Rectal smooth muscle tissue (tissue), 1 donor: ENCODE data around the gene SLC34A3.

Experiments used
- H3K27ac ChIP-seq: one replicate; pipeline ENCODE4 v1.7.0; 2013; ENCODE audit warnings: low read depth, low read length, inconsistent platforms
- H3K27me3 ChIP-seq: one replicate; pipeline ENCODE4 v1.7.0; 2013; ENCODE audit warnings: low read length; ENCODE audit not compliant: control insufficient read depth, insufficient read depth
- H3K36me3 ChIP-seq: one replicate; pipeline ENCODE4 v1.7.0; 2013; ENCODE audit warnings: low read length; ENCODE audit not compliant: control insufficient read depth, insufficient read depth
- H3K4me1 ChIP-seq: one replicate; pipeline ENCODE4 v1.7.0; 2013; ENCODE audit warnings: low read length; ENCODE audit not compliant: control insufficient read depth, insufficient read depth
- H3K4me3 ChIP-seq: one replicate; pipeline ENCODE4 v1.7.0; 2013; ENCODE audit warnings: low read length
- H3K9ac ChIP-seq: one replicate; pipeline ENCODE4 v1.7.0; 2013; ENCODE audit warnings: low read length

The SLC34A3 gene

DNA sequence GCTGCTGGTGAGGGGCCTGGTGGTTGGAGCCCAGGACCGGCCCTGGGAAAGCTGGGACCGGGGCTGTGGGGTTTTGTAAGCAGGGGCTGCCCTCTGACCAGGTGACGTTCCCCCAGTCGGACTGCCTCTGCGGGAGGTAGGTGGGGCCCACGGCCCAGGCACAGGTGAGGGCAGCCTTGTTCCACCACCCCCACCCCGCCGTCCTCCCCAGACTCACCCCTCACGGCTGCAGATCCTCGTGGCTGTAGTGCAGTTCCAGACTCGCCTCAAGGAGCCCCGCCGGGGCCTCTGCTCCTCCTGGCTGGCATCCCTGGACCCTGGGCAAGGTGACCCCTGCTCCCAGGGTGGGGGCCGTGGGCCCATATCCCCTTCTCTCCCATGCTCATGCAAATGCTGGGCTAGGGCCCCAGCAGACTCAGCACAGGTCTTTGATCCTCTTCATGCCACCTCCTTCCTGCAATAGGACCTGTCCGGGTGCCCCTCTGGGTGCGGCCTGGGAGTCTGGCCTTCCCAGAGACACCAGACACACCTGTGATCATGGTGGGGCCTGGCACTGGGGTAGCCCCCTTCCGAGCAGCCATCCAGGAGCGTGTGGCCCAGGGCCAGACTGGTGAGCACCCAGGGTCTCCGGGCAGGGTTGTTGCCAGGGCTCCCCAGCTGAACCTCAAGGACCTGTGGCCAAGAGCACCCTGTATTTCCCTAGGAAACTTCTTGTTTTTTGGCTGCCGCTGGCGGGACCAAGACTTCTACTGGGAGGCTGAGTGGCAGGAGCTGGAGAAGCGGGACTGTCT, 15.3 kb upstream of the SLC34A3 start:
- H3K9ac ChIP-seq = no peak overlapping the region
- no peaks in the 10 kb centered on the region for H3K4me1 ChIP-seq
- no peaks in the 10 kb centered on the region for H3K27me3 ChIP-seq
- no peak overlapping the region for H3K4me3 ChIP-seq
- H3K27ac ChIP-seq = no peak overlapping the region
- H3K36me3 ChIP-seq = peaks cover 2% of the 10 kb centered on the region

DNA sequence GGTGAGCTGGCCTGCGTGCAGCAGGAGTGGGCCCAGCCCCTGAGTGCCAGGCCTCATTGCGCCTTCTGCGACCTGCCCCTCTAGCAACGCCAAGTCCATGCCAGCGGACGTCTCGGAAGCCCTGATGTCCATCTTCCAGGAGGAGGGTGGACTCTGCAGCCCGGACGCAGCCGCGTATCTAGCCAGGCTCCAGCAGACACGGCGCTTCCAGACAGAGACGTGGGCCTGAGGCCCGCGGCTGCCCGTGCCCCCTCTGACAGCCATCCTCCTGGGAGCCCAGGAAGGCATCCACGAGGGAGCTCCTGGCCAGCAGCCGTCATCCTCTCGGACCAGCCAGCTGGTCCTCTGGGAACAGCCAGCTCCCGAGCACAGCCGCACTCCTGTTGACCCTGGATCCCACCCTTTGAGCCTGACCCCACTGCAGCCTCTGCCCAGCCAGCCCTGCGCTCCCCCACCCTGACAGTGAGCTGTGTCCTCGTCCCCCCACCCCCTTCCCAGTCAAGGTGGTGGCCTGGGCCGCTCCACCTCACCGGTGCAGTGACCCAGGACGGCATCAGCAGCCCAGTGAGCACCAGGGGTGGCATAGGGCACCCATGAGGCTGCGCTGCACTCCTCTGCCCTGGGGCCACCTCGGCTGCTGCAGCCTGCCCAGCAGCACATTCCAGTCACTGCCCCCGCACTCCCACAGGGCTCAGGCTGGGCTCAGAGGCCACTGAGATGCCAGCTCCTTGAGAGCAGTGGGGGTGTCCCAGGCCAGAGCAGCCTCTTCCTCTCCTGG, 14.3 kb upstream of the SLC34A3 start:
- H3K27me3 ChIP-seq = no peaks in the 10 kb centered on the region
- H3K36me3 ChIP-seq = peaks cover 2% of the 10 kb centered on the region
- H3K4me1 ChIP-seq = no peaks in the 10 kb centered on the region
- H3K9ac ChIP-seq = no peak overlapping the region
- no peak overlapping the region for H3K27ac ChIP-seq
- H3K4me3 ChIP-seq = no peak overlapping the region

DNA sequence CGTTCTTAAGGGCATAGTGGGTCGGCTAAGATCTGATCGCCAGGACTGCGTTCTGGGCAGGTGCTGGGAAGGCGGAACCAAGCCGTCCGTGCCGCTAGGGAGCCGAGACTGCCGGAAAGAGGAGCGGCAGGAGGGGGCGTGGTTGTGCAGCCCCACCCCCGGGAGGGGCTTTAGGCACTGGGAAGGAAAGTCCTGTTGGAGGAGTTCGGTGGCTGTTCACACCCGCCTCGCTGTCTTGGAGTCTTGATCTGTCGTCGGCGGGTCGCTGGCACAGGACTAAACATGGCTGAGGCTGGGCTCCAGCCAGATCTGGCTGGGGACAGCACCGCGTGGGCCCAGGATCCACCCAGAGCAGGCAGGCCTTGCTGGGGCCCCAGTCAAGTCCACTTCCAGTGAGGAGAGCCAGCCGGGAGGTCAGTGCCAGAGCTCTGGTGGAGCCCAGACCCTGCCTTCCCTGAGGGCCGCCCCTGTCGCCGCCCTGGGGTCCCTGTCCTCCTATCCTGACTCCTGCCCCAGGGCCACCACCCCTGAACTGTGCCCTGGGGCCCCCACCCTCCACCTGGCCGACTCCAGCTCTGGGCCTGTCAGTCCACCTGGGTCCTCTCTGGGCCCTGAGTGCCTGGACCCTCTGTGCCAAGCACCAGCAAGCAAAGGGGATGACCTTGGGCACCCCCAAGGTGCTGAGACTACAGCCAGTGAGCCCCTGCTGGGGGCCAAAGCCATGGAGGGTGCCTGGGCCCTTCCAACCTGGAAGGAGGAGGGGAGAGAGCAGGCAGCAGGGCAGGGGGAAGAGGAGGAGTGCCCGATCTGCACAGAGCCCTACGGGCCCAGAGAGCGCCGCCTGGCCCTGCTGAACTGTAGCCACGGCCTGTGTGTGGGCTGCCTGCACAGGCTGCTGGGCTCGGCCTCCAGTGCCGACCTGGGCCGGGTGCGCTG, 13.2 kb upstream of the SLC34A3 start:
- Histone ChIP-seq H3K9ac (peak overlapping the region; percentile 30), H3K27ac (no peak overlapping the region), H3K27me3 (no peaks in the 10 kb centered on the region), H3K36me3 (peaks cover 2% of the 10 kb centered on the region), H3K4me1 (no peaks in the 10 kb centered on the region), H3K4me3 (peak overlapping the region; percentile 48)

DNA sequence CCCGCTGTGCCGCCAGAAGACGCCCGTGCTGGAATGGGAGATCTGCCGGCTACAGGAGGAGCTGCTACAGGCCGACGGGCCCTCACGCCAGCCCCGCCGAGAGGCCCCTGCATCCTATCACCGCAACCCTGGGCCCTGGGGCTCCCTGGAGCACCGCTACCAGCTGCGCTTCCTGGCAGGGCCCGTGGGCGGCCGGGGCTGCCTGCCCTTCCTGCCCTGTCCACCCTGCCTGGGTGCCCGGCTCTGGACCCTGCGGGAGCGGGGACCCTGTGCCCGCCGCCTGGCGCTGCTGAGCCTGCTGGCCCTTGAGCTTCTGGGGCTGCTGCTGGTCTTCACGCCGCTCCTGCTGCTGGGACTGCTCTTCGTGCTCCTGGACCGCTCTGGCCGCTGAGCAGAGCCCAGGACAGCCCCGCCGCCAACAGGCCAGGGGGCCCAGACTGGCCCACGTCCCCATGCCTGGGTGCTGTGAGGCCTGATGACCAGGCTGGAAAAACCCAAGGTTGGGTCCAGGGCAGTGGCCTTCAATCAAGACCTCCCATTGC, 12.4 kb upstream of the SLC34A3 start:
- H3K4me1 ChIP-seq = peaks cover 6% of the 10 kb centered on the region
- H3K4me3 ChIP-seq = peak overlapping the region; percentile 48
- no peak overlapping the region for H3K9ac ChIP-seq
- H3K27me3 ChIP-seq = no peaks in the 10 kb centered on the region
- H3K27ac ChIP-seq = no peak overlapping the region
- peaks cover 2% of the 10 kb centered on the region for H3K36me3 ChIP-seq

DNA sequence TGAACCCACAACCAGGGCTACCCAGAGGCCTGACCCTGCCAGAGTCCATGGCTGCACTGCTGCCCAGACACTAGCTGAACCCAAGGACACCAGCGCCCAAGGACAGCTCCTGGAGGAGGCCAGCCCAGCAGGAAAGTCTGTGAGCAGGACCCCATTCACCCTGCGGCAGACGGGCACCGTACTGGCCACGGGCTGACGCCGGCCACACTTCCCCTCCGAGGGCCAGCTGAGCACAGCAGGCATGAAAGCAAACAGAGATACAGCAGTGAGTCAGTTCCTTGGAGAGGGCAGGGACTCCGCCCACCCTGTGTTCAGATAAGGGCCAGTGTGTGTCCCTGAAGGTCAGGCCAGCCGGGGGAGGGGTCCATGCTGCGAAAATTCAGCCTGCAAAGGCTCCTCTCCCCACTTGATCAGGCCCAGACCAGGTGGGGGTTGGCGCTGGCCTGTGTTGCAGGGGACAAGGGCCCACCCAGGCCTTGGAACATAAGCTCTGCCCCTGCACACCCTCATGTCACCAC, 11.9 kb upstream of the SLC34A3 start:
- Histone ChIP-seq H3K4me1 (peaks cover 6% of the 10 kb centered on the region), H3K36me3 (peaks cover 2% of the 10 kb centered on the region), H3K27ac (no peak overlapping the region), H3K27me3 (no peaks in the 10 kb centered on the region), H3K4me3 (no peak overlapping the region), H3K9ac (no peak overlapping the region)

DNA sequence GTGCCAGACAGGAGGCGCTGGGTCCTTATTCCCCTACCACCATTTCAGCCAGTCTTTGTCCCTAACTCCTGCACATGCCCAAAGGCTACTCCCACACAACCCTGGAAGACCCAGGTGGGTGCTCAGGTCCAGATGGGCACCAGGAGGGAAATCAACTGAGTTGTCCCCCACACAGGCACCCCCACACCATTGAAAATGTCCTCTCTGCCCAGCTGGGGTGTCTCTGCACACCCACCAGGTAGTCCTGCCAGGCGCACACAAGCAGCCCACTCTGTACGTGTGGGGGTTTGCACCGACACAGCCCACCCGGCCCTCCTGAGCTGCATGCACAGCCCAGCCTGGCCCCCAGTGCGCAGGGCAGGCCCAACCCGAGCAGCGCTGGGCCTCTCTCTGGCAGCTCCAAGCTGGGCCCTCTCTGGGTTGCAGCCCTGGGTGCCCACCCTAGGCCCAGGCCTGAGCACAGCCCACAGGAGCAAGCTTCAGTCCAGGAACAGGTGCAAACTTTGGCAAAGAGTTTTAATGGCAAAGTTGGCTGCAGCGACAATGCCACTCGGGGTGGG, 10.9 kb upstream of the SLC34A3 start:
- Histone ChIP-seq H3K4me1 (peaks cover 8% of the 10 kb centered on the region), H3K9ac (no peak overlapping the region), H3K36me3 (peaks cover 2% of the 10 kb centered on the region), H3K27ac (no peak overlapping the region), H3K4me3 (no peak overlapping the region), H3K27me3 (no peaks in the 10 kb centered on the region)

DNA sequence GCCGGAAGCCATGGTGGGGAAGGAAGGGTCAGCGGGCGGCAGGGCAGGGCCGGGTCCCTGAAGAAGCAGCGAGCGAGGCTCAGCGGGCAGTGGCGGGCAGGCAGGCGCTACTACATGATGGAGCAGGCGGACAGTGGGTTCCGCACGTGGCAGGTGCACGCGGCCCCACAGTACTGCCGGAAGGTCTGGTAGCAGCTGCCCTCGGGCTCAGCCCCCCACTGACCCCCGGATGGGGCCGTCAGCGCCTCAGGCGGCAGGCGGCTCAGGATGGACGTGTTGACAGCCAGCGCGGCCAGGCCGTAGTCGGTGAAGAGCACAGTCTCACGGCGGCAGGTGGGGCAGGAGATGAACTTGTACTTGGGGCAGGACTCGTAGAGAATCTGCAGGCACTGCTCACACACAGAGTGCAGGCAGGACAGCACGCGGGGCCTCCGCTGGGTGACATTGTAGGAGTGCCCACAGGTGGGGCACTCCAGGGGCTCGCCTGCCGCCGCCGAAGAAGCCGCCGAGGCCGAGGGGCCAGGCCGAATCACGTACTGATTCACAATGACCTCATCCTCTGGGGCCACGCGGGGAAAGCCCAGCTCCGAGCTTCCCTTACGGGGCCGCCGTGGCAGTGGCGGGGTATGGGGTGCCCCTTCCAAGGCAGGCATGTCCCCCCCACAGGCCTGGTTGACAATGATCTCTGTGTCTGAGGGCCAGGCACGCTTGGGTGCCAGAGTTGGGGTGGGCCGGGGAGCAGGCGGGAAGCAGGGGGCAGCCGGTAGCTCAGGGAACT, 10.2 kb upstream of the SLC34A3 start:
- Histone ChIP-seq H3K4me3 (no peak overlapping the region), H3K27ac (no peak overlapping the region), H3K27me3 (no peaks in the 10 kb centered on the region), H3K9ac (no peak overlapping the region), H3K4me1 (peaks cover 8% of the 10 kb centered on the region), H3K36me3 (peaks cover 2% of the 10 kb centered on the region)

DNA sequence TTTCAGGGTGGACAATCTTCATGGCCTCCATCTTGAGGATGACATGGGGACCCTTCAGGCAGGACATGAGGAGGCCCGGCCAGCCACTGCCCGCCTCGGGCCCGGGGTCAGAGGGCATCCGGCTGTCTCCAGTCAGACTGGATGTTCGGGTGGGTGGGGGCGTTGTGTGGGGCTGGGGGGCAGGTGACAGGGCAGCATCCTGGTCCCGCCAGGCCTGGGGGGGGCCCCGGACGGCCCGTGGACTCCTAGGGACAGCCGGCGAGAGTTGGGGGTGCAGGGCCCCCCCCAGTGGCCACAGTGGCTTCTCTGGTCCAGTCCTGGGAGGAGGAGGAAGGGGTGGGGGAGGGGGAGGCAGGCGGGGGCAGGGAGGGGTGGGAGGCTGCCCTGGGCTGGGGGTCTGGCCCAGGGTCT, 9.6 kb upstream of the SLC34A3 start:
- Histone ChIP-seq H3K27ac (no peak overlapping the region), H3K27me3 (no peaks in the 10 kb centered on the region), H3K4me3 (no peak overlapping the region), H3K9ac (no peak overlapping the region), H3K36me3 (peaks cover 1% of the 10 kb centered on the region), H3K4me1 (peaks cover 8% of the 10 kb centered on the region)

DNA sequence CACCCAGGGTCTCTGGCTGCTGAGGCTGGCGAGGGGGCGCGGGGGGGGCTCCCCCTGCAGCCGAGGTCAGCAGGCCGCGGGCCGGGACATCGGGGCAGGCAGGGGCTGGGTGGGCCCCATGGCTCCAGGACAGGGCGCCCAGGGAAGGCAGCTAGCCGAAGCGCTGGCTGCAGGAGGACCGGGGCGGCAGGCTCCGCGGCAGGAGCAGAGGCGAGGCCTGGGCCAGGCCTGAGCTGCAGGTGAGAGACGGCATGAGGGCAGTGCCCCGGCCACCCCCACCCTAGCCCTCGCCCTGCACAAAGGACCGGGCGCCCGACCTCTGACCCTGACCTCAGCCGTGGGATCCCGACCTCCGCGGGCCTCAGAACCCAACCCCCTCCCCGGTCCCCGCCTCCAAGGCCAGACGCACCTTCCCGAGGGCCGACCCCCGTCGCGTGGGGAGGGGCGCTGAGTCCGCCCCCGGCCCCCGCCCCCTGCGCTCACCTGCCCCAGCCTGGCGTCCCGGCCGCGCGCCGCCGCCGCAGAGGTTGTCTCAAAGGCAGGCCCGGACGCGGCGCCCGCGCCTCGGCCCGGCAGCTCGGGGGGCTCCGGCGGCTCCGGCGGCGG, 9.1 kb upstream of the SLC34A3 start:
- H3K4me3 ChIP-seq = peak overlapping the region; percentile 13
- H3K27me3 ChIP-seq = no peaks in the 10 kb centered on the region
- H3K9ac ChIP-seq = no peak overlapping the region
- H3K27ac ChIP-seq = no peak overlapping the region
- H3K36me3 ChIP-seq = no peaks in the 10 kb centered on the region
- H3K4me1 ChIP-seq = peaks cover 8% of the 10 kb centered on the region

DNA sequence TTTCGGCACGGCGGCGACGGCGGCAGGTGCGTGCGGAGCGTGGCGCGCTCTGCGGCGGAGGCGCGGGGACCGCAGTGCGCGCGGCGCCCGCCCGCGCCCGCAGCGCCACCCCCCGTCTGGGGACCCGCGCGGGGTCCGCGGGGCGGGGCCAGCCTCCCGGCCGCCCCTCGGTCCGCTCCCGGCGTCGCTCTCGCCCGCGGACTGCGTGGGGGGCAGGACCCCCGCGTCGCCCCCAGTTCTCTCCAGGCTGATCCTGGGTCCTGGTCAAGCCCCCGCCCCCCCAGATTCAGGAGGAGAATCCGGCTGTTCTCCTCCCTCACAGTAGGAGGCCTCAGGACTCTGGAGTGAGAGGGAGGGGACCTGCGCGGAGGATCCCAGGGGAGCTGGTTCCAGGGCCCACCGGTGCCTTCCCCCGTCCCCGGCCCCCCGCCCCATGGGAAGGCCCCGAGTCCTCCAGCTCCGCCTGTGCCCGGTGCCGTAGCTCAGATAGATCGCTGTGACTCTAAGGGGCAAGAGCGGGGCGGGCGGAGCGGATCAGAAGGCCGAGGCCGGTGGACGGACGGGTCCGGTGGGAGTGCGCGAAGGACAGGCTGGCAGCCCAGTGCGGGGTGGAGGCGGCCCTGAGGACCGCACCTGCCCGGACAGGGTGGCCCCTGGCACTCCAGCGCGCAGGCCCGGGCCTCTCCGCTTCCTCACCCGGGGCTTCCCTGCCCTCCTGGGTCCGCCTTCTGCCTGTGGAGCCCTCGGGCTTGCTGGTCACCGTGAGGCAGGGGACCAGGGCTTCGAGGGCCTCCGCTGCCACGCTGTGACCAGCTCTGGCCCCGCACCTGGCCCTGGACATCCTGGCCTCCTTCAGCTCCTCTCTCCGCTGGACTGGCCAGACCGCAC, 8.3 kb upstream of the SLC34A3 start, which contains the start of gene RNF208:
RNF208 (minus strand) TSS at position 51 of the 888 bp plus-strand sequence. CDS start 1,028 bp downstream, outside the sequence.
- H3K27ac ChIP-seq = peak within 1 kb of the TSS; percentile 91
- peak within 1 kb of the TSS; percentile 57 for H3K9ac ChIP-seq
- peak within 1 kb of the TSS; percentile 71 for H3K4me3 ChIP-seq
- H3K36me3 ChIP-seq = no peaks in the 10 kb centered on the region
- no peaks in the 10 kb centered on the region for H3K27me3 ChIP-seq
- H3K4me1 ChIP-seq = peaks cover 8% of the 10 kb centered on the region
